HCT116 (cell line): Measurements from ENCODE around the gene AMBRA1. TPM values are rescaled to one million over a fixed set of nuclear protein-coding genes. Genes with fewer than 3 reads are reported as not detected.

Experiments
- ATAC-seq: fragments of 200-7000 bp; cut with Tn5 transposase; 2 replicates; pipeline ENCODE4 v1.9.1; 2020; ENCODE audit warnings: mild to moderate bottlenecking, moderate library complexity
- BruUV-seq: library from RNA; stranded (reverse); fragments of 400-500 nt; replicated peaks from 2 replicates; lab custom pipeline; 2021; lab: Mats Ljungman, UMichigan
- CTCF ChIA-PET: fragments of 300-600 bp; sonication (Branson Sonifier 250); formaldehyde crosslinking; loops from one replicate; lab custom pipeline; 2021; ENCODE audit warnings: antibody characterized with exemption; lab: Charles Lee
- POLR2A ChIA-PET: fragments of 300-600, 350-600 bp; sonication (Branson Sonifier 250); formaldehyde crosslinking; loops from one replicate; lab custom pipeline; 2021; ENCODE audit warnings: antibody characterized with exemption; lab: Charles Lee
- RAD21 ChIA-PET, 2 experiments: fragments of 300-600 bp; sonication (Branson Sonifier 250); formaldehyde crosslinking; loops; one replicate each; lab custom pipeline; 2023; ENCODE audit warnings: low total read pairs in 2 of 2; ENCODE audit not compliant: uncharacterized antibody in 2 of 2, unreplicated experiment in 2 of 2, low non-redundant PET in 1 of 2; lab: Charles Lee
- DNase-seq: peaks from one replicate; pipeline ENCODE4 v3.0.0-alpha.2; 2010; ENCODE audit warnings: low read depth, low spot score
- H2AFZ ChIP-seq: fragments of 200-600 bp; shearing (Covaris generic), sonication (generic); 2 replicates; pipeline ENCODE4 v1.6.1; 2017; ENCODE audit warnings: low read depth, mixed run types, mixed read lengths, antibody characterized with exemption, low read length; ENCODE audit not compliant: poor library complexity, severe bottlenecking
- H3K27ac ChIP-seq: 2 replicates; pipeline ENCODE4 v1.5.1; 2012; ENCODE audit warnings: low read depth, low read length
- H3K27me3 ChIP-seq: fragments of 200-600 bp; sonication (generic); 2 replicates; pipeline ENCODE4 v1.6.1; 2016; ENCODE audit warnings: mixed run types, low read length, mixed read lengths; ENCODE audit not compliant: insufficient read depth
- H3K36me3 ChIP-seq, 2 experiments: fragments of 200-500 bp in 1 of 2; fragments of 200-600 bp in 1 of 2; sonication (Bioruptor generic) in 1 of 2; sonication (generic) in 1 of 2; 2 replicates each; pipeline versions ENCODE4 v1.5.1 to v1.6.1; 2014 to 2016; ENCODE audit warnings: low read length in 2 of 2, inconsistent platforms in 1 of 2, mixed read lengths in 1 of 2, mixed run types in 1 of 2; ENCODE audit not compliant: insufficient read depth in 2 of 2, control insufficient read depth in 1 of 2
- H3K4me1 ChIP-seq, 2 experiments: fragments of 200-600 bp in 1 of 2; sonication (generic) in 1 of 2; 2 replicates each; pipeline versions ENCODE4 v1.5.1 to v1.6.1; 2012 to 2017; ENCODE audit warnings: low read length in 2 of 2, inconsistent platforms in 1 of 2, mild to moderate bottlenecking in 1 of 2, mixed read lengths in 1 of 2, mixed run types in 1 of 2, moderate library complexity in 1 of 2; ENCODE audit not compliant: insufficient read depth in 2 of 2, control insufficient read depth in 1 of 2
- H3K4me2 ChIP-seq: fragments of 200-600 bp; sonication (generic); 2 replicates; pipeline ENCODE4 v1.6.1; 2017; ENCODE audit warnings: mixed run types, low read length, mixed read lengths
- H3K4me3 ChIP-seq, 2 experiments: fragments of 200-600 bp in 1 of 2; sonication (generic) in 1 of 2; replicated peaks in 1 of 2; 2 replicates each; pipeline ENCODE4 v1.5.1; 2011 to 2016; ENCODE audit warnings: low read length in 2 of 2, control low read depth in 1 of 2, low read depth in 1 of 2, mild to moderate bottlenecking in 1 of 2, mixed read lengths in 1 of 2, mixed run types in 1 of 2
- H3K79me2 ChIP-seq: fragments of 200-600 bp; sonication (generic); 2 replicates; pipeline ENCODE4 v1.6.1; 2017; ENCODE audit warnings: mild to moderate bottlenecking, mixed run types, low read length, moderate library complexity, mixed read lengths; ENCODE audit not compliant: insufficient read depth
- H3K9ac ChIP-seq: fragments of 200-600 bp; sonication (generic); 2 replicates; pipeline ENCODE4 v1.6.1; 2016; ENCODE audit warnings: low read length, mixed read lengths
- H3K9me2 ChIP-seq: fragments of 200-600 bp; sonication (generic), shearing (Covaris generic); 2 replicates; pipeline ENCODE4 v1.6.1; 2017; ENCODE audit warnings: mixed run types, mild to moderate bottlenecking, moderate library complexity; ENCODE audit not compliant: insufficient read depth
- H3K9me3 ChIP-seq, 2 experiments: fragments of 200-500 bp in 1 of 2; fragments of 200-600 bp in 1 of 2; sonication (Bioruptor generic) in 1 of 2; sonication (generic) in 1 of 2; 2 replicates each; pipeline ENCODE4 v1.6.1; 2014 to 2017; ENCODE audit warnings: low read length in 2 of 2, mixed read lengths in 2 of 2, inconsistent platforms in 1 of 2, low read depth in 1 of 2, mild to moderate bottlenecking in 1 of 2, mixed run types in 1 of 2, moderate library complexity in 1 of 2; ENCODE audit not compliant: control insufficient read depth in 1 of 2, insufficient read depth in 1 of 2
- H4K20me1 ChIP-seq: fragments of 200-600 bp; sonication (generic), shearing (Covaris generic); 2 replicates; pipeline ENCODE4 v1.6.1; 2017; ENCODE audit warnings: mixed run types, mild to moderate bottlenecking, moderate library complexity; ENCODE audit not compliant: insufficient read depth
- CBX3 ChIP-seq: IDR thresholded peaks from 2 replicates; pipeline ENCODE4 v1.6.1; 2012; ENCODE audit warnings: low read depth
- CEBPB ChIP-seq: IDR thresholded peaks from 2 replicates; pipeline ENCODE4 v1.6.1; 2012; ENCODE audit warnings: low read depth
- EGR1 ChIP-seq: IDR thresholded peaks from 2 replicates; pipeline ENCODE4 v1.6.1; 2012; ENCODE audit warnings: low read depth
- EZH2 ChIP-seq: fragments of 200-600 bp; sonication (generic); IDR thresholded peaks from 2 replicates; pipeline ENCODE4 v1.6.1; 2017; ENCODE audit warnings: antibody characterized with exemption, mixed run types
- EZH2phosphoT487 ChIP-seq: fragments of 200-600 bp; IDR thresholded peaks from 2 replicates; pipeline ENCODE4 v1.6.1; 2018; ENCODE audit warnings: antibody characterized with exemption, borderline replicate concordance
- JUND ChIP-seq: IDR thresholded peaks from 2 replicates; pipeline ENCODE4 v1.6.1; 2012
- MAX ChIP-seq: IDR thresholded peaks from 2 replicates; pipeline ENCODE4 v1.6.1; 2012
- POLR2A ChIP-seq: IDR thresholded peaks from 2 replicates; pipeline ENCODE4 v1.7.0; 2011; ENCODE audit warnings: borderline replicate concordance; ENCODE audit not compliant: insufficient read depth, insufficient read length; ENCODE audit errors: extremely low read depth
- POLR2AphosphoS5 ChIP-seq: IDR thresholded peaks from 2 replicates; pipeline ENCODE4 v1.6.1; 2011; ENCODE audit warnings: mild to moderate bottlenecking, low read depth, low read length, moderate library complexity
- RAD21 ChIP-seq: IDR thresholded peaks from 2 replicates; pipeline ENCODE4 v1.6.1; 2012; ENCODE audit warnings: low read depth, mild to moderate bottlenecking
- SIN3A ChIP-seq: IDR thresholded peaks from 2 replicates; pipeline ENCODE4 v1.6.1; 2012; ENCODE audit warnings: low read depth
- SP1 ChIP-seq: IDR thresholded peaks from 2 replicates; pipeline ENCODE4 v1.6.1; 2012; ENCODE audit warnings: low read depth
- YY1 ChIP-seq: IDR thresholded peaks from 2 replicates; pipeline ENCODE4 v1.6.1; 2011; ENCODE audit warnings: low read length, low read depth, moderate library complexity, mild to moderate bottlenecking; ENCODE audit not compliant: insufficient replicate concordance; ENCODE audit errors: extremely low read depth
- ZFX ChIP-seq: fragments of 450-650 bp; IDR thresholded peaks from 2 replicates; pipeline ENCODE4 v1.6.1; 2017
- ZNF274 ChIP-seq: fragments of 200-500 bp; sonication (Bioruptor generic); IDR thresholded peaks from 2 replicates; pipeline ENCODE4 v1.6.1; 2014; ENCODE audit warnings: mild to moderate bottlenecking, low read depth, low read length, inconsistent platforms
- intact Hi-C: fragments of 100-400 bp; cut with micrococcal nuclease; formaldehyde crosslinking; loops from 2 replicates; pipeline ENCODE4 v1.10.0; 2022
- total RNA-seq: library from RNA; stranded (reverse); gene quantifications from one replicate; pipeline ENCODE4 v1.2.1, GENCODE V29; 2021; ENCODE audit not compliant: unreplicated experiment
- TF ChIP-seq, protein P1 (sequence below): IDR thresholded peaks from 2 replicates; pipeline ENCODE4 v1.6.1; 2011; ENCODE audit warnings: mild to moderate bottlenecking, low read length, moderate library complexity; ENCODE audit not compliant: insufficient replicate concordance; ENCODE audit errors: extremely low read depth
- TF ChIP-seq, protein P2 (sequence below), 3 experiments: fragments of 200-600 bp in 1 of 3; sonication (generic) in 1 of 3; IDR thresholded peaks in 2 of 3; conservative IDR thresholded peaks in 1 of 3; 2 replicates each; pipeline ENCODE4 v1.5.1; 2012 to 2017; ENCODE audit warnings: low read depth in 2 of 3, low read length in 2 of 3, antibody characterized with exemption in 1 of 3, borderline replicate concordance in 1 of 3, control low read depth in 1 of 3, mild to moderate bottlenecking in 1 of 3, mixed read lengths in 1 of 3, mixed run types in 1 of 3, moderate library complexity in 1 of 3; ENCODE audit not compliant: insufficient read depth in 1 of 3
- TF ChIP-seq, protein P3 (sequence below): IDR thresholded peaks from 2 replicates; pipeline ENCODE4 v1.6.1; 2012
- TF ChIP-seq, protein P4 (sequence below): IDR thresholded peaks from 2 replicates; pipeline ENCODE4 v1.6.1; 2012; ENCODE audit warnings: low read depth

Gene AMBRA1
- total RNA-seq, 1 experiment from 2014 or later = 22.7 TPM

- no peaks in the 10 kb centered on the region for H3K36me3 ChIP-seq
- H3K27me3 ChIP-seq = no peaks in the 10 kb centered on the region
- no peak overlapping the region for H3K9ac ChIP-seq
- peaks cover 11% of the 10 kb centered on the region; the same call in 1 of the 2 replicates for H4K20me1 ChIP-seq
- DNase-seq (no peak), ATAC-seq (no peak)
- peaks cover 3 to 31% of the 10 kb centered on the region in 2 experiments for H3K4me1 ChIP-seq
- CTCF ChIA-PET = interaction anchor here (1.2 to 1.3 kb wide), 2 partner anchors 15 to 53 kb away, joined by 4 to 6 read pairs; no protein-coding TSS in a partner anchor
- intact Hi-C loops = no loop called here
- no peaks in the 10 kb centered on the region; the same call in 1 of the 2 replicates for H3K79me2 ChIP-seq
- no peaks in the 10 kb centered on the region for H3K9me3 ChIP-seq
- no peak overlapping the region for H3K4me3 ChIP-seq
- BruUV-seq = no TSS peak
- H3K27ac ChIP-seq = no peak overlapping the region
- no peaks in the 10 kb centered on the region for H3K9me2 ChIP-seq
- H2AFZ ChIP-seq = no peak overlapping the region
- no peak for TF ChIP-seq EZH2phosphoT487
- TF ChIP-seq, protein P1, sequence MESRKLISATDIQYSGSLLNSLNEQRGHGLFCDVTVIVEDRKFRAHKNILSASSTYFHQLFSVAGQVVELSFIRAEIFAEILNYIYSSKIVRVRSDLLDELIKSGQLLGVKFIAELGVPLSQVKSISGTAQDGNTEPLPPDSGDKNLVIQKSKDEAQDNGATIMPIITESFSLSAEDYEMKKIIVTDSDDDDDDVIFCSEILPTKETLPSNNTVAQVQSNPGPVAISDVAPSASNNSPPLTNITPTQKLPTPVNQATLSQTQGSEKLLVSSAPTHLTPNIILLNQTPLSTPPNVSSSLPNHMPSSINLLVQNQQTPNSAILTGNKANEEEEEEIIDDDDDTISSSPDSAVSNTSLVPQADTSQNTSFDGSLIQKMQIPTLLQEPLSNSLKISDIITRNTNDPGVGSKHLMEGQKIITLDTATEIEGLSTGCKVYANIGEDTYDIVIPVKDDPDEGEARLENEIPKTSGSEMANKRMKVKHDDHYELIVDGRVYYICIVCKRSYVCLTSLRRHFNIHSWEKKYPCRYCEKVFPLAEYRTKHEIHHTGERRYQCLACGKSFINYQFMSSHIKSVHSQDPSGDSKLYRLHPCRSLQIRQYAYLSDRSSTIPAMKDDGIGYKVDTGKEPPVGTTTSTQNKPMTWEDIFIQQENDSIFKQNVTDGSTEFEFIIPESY = no peak
- TF ChIP-seq, protein P2, sequence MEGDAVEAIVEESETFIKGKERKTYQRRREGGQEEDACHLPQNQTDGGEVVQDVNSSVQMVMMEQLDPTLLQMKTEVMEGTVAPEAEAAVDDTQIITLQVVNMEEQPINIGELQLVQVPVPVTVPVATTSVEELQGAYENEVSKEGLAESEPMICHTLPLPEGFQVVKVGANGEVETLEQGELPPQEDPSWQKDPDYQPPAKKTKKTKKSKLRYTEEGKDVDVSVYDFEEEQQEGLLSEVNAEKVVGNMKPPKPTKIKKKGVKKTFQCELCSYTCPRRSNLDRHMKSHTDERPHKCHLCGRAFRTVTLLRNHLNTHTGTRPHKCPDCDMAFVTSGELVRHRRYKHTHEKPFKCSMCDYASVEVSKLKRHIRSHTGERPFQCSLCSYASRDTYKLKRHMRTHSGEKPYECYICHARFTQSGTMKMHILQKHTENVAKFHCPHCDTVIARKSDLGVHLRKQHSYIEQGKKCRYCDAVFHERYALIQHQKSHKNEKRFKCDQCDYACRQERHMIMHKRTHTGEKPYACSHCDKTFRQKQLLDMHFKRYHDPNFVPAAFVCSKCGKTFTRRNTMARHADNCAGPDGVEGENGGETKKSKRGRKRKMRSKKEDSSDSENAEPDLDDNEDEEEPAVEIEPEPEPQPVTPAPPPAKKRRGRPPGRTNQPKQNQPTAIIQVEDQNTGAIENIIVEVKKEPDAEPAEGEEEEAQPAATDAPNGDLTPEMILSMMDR (IDR thresholded peaks at IDR 0.05 in 2 of 3, conservative IDR thresholded peaks at IDR 0.05 in 1 of 3; ENCODE audit: borderline replicate concordance in 1 of 3, insufficient read depth in 1 of 3, low read depth in 2 of 3, low read length in 2 of 3) = no peak
- TF ChIP-seq EGR1 = no peak
- no peak for TF ChIP-seq RAD21
- TF ChIP-seq SIN3A = no peak
- TF ChIP-seq CBX3 = no peak
- TF ChIP-seq POLR2A = no peak
- TF ChIP-seq, protein P3, sequence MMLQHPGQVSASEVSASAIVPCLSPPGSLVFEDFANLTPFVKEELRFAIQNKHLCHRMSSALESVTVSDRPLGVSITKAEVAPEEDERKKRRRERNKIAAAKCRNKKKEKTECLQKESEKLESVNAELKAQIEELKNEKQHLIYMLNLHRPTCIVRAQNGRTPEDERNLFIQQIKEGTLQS = no peak
- TF ChIP-seq ZFX = no peak
- TF ChIP-seq, protein P4, sequence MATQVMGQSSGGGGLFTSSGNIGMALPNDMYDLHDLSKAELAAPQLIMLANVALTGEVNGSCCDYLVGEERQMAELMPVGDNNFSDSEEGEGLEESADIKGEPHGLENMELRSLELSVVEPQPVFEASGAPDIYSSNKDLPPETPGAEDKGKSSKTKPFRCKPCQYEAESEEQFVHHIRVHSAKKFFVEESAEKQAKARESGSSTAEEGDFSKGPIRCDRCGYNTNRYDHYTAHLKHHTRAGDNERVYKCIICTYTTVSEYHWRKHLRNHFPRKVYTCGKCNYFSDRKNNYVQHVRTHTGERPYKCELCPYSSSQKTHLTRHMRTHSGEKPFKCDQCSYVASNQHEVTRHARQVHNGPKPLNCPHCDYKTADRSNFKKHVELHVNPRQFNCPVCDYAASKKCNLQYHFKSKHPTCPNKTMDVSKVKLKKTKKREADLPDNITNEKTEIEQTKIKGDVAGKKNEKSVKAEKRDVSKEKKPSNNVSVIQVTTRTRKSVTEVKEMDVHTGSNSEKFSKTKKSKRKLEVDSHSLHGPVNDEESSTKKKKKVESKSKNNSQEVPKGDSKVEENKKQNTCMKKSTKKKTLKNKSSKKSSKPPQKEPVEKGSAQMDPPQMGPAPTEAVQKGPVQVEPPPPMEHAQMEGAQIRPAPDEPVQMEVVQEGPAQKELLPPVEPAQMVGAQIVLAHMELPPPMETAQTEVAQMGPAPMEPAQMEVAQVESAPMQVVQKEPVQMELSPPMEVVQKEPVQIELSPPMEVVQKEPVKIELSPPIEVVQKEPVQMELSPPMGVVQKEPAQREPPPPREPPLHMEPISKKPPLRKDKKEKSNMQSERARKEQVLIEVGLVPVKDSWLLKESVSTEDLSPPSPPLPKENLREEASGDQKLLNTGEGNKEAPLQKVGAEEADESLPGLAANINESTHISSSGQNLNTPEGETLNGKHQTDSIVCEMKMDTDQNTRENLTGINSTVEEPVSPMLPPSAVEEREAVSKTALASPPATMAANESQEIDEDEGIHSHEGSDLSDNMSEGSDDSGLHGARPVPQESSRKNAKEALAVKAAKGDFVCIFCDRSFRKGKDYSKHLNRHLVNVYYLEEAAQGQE = no peak
- TF ChIP-seq ZNF274 = no peak
- TF ChIP-seq YY1 = no peak
- no peak for TF ChIP-seq EZH2
- TF ChIP-seq CEBPB = no peak
- no peak for TF ChIP-seq POLR2AphosphoS5
- TF ChIP-seq MAX = no peak
- TF ChIP-seq SP1 = no peak
- TF ChIP-seq JUND = no peak
- no peak overlapping the region for H3K4me2 ChIP-seq
- RAD21 ChIA-PET = no interaction called here
- POLR2A ChIA-PET = no interaction called here
Measured at GRCh38 chr11:46475926-46476545, 117.8 kb downstream of the AMBRA1 start.
